Measurements from ENCODE around the gene PSMB7.

Gene PSMB7

GRCh38 chr9:124329206-124329792, 85.9 kb downstream of the PSMB7 start:
- H3K27ac ChIP-seq, result no peak overlapping the region
- TF ChIP-seq CTCF (IDR thresholded peaks at IDR 0.05), result no peak
- TF ChIP-seq ZFX (IDR thresholded peaks at IDR 0.05; ENCODE audit: borderline replicate concordance), result no peak

GRCh38 chr9:124328285-124328684, 87.0 kb downstream of the PSMB7 start:
- H3K27ac ChIP-seq, result no peak overlapping the region
- TF ChIP-seq ZFX (IDR thresholded peaks at IDR 0.05; ENCODE audit: borderline replicate concordance) (no peak), CTCF (IDR thresholded peaks at IDR 0.05) (no peak)

- no peak overlapping the region for H3K27ac ChIP-seq
Measured at GRCh38 chr9:124327491-124327890, 87.8 kb downstream of the PSMB7 start.

GRCh38 chr9:124326378-124326777, 88.9 kb downstream of the PSMB7 start:
- no peak for TF ChIP-seq ZFX (IDR thresholded peaks at IDR 0.05; ENCODE audit: borderline replicate concordance)
- no peak for TF ChIP-seq CTCF (IDR thresholded peaks at IDR 0.05)
- no peak overlapping the region for H3K27ac ChIP-seq

More at GRCh38 chr9:124327491-124327890, 87.8 kb downstream of the PSMB7 start:
- no peak for TF ChIP-seq CTCF (IDR thresholded peaks at IDR 0.05)
- no peak for TF ChIP-seq ZFX (IDR thresholded peaks at IDR 0.05; ENCODE audit: borderline replicate concordance)

GRCh38 chr9:124325816-124326215, 89.4 kb downstream of the PSMB7 start:
- TF ChIP-seq ZFX (IDR thresholded peaks at IDR 0.05; ENCODE audit: borderline replicate concordance) (no peak), CTCF (IDR thresholded peaks at IDR 0.05) (no peak)
- no peak overlapping the region for H3K27ac ChIP-seq

- TF ChIP-seq CTCF (IDR thresholded peaks at IDR 0.05), result no peak
- TF ChIP-seq ZFX (IDR thresholded peaks at IDR 0.05; ENCODE audit: borderline replicate concordance), result no peak
- no peak overlapping the region for H3K27ac ChIP-seq
Measured at GRCh38 chr9:124323904-124324303, 91.3 kb downstream of the PSMB7 start.

GRCh38 chr9:124322618-124323432, 92.4 kb downstream of the PSMB7 start:
- TF ChIP-seq ZFX (IDR thresholded peaks at IDR 0.05; ENCODE audit: borderline replicate concordance), result no peak
- TF ChIP-seq CTCF (IDR thresholded peaks at IDR 0.05), result no peak
- no peak overlapping the region for H3K27ac ChIP-seq
